HG03066 (cell line): ENCODE results near the gene MMP25.
"Not testable (repeated sequence)": the region's sequence is repeated elsewhere in the genome, so short reads cannot be mapped to it uniquely, and the experiment has no call there.

Source experiments
- ATAC-seq: cut with Tn5 transposase; IDR thresholded peaks from one replicate; pipeline ENCODE4 v1.9.1; 2021; ENCODE audit warnings: low read depth; ENCODE audit not compliant: unreplicated experiment

Gene MMP25

DNA sequence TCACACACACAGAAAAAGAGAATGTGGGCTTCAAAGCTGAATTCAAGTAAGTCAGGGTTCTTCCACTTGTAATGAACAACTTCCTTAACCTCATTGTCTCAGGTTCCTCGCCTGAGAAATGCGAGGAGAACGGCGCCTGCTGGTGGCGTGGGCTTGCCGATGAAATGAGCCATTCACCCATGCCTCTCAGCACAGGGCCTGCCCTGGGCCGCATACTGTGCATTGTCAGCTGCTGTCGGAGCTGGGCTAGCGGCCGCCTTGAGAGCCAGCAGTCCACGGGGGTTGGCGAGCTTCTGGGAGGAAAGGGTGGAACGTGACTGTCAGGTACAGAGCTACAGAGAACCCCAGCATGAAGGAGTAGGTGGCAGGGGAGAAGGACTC is 7.0 kb downstream of the MMP25 start:
- ATAC-seq = not testable (repeated sequence)

DNA sequence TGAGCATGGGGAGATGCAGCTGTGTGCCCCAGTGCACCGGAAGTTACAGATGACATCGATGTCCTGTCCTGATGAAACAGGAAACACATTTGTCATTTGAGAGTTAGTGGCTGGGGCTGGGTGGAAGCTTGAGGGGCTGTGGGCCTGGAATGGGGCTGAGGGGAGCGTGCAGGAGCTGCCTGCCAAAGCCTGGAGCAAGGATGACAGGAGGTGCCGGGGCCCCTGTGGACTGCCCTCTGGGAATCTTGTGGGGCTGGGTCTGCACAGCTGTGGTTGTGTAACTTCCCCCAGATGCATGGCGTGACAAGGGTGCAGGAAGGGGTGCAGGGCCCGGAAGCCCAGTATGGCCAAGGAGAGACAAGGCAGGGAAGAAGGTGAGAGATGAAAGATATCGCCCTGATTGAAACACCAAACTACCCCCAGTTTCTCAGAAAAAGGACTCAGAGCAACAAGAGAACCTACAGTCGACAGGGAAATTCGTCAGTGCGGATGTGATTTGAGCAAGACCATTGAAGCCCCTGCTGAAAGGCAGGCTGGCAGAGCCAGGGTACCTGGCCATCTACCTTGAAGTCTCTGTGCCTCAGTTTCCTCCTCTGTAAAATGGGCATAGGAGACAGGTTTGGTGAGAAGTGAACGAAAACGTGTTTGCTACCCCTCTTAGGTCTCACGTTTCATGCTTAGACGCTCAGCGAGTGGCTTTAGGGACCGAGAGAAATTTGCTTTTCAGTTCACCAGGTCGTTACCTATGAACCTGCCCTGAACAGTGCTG is 8.8 kb downstream of the MMP25 start:
- ATAC-seq = no peak

DNA sequence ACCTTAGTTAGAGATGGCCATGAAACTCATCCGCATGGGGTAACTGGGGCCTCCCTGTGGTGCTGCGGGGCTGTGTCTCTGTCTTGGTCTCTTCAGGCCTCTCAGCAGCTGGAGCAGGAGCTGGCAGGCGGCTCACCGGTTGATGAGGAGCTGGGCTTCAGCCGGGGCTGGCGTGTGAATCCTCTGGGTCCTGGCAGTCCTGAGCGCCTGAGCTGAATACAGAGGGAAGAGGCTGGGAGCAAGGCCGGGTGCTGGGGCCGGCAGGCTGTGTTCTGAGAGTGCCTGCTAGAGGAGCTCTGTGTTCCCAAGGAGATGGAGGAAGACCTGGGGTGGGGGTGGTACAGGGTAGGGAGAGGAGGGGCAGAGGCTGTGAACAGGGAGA is 9.4 kb downstream of the MMP25 start:
- not testable (repeated sequence) for ATAC-seq

DNA sequence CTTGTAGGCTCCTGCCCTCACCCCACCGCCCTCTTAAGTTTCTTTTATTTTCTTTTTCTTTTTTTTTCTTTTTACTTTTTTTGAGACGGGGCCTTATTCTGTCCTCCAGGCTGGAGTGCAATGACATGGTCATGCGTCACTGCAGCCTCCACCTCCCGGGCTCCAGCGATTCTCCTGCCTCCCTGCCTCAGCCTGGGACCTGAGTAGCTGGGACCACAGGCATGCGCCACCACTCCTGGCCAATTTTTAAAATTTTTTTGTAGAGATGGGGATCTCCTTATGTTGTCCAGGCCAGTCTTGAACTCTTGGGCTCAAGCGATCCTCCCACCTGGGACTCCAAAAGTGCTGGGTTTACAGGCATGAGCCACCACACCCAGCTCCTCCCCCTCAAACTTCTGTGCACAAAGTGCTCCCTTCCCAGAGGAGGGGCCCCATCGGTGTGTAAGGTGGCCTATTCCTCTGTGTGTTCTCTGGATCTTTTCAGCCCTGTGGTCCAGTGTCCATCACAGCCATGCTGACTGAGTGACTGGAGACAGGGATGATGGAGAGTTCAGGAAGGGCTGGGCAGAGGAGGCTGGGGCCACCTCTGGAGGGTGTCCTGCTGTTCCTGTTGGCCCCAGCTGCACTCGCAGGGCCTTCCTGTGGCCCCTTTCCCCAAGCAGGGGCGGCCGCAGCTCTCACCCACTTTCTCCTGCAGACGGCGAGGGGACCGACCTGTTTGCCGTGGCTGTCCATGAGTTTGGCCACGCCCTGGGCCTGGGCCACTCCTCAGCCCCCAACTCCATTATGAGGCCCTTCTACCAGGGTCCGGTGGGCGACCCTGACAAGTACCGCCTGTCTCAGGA is 10.2 kb downstream of the MMP25 start:
- no peak for ATAC-seq

DNA sequence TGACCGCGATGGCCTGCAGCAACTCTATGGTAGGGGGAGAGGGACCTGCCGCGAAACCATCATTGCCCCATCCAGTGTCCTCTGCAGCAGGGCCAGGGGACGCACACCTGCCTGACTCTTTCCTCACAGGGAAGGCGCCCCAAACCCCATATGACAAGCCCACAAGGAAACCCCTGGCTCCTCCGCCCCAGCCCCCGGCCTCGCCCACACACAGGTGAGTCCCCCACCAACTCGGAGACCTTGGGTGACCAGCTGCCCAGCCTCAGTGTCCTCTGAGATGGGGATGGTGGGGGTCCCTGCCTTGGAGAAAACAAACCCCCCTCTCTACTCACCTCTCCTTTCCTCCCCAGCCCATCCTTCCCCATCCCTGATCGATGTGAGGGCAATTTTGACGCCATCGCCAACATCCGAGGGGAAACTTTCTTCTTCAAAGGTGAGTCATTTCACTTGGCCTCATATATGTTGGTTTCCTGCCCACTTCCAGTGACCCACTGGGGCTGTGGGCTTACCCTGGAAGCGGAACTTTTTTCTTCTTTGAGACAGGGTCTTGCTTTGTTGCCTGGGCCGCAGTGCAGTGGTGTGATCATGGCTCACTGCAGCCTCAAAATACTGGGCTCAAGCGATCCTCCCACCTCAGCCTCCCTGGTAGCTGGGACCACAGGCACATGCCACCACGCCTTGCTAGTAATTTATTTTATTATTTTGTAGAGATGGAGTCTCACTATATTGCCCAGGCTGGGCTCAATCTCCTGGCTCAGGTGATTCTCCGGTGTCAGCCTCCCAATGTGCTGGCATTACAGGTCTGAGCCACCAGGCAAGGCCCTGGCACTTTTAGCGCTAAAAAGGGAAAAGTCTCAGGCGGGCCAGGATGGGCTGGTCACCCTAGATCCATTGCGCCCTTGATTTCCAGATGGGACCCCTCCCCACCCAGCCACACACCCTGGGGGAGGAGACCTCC is 11.1 kb downstream of the MMP25 start:
- no peak for ATAC-seq

DNA sequence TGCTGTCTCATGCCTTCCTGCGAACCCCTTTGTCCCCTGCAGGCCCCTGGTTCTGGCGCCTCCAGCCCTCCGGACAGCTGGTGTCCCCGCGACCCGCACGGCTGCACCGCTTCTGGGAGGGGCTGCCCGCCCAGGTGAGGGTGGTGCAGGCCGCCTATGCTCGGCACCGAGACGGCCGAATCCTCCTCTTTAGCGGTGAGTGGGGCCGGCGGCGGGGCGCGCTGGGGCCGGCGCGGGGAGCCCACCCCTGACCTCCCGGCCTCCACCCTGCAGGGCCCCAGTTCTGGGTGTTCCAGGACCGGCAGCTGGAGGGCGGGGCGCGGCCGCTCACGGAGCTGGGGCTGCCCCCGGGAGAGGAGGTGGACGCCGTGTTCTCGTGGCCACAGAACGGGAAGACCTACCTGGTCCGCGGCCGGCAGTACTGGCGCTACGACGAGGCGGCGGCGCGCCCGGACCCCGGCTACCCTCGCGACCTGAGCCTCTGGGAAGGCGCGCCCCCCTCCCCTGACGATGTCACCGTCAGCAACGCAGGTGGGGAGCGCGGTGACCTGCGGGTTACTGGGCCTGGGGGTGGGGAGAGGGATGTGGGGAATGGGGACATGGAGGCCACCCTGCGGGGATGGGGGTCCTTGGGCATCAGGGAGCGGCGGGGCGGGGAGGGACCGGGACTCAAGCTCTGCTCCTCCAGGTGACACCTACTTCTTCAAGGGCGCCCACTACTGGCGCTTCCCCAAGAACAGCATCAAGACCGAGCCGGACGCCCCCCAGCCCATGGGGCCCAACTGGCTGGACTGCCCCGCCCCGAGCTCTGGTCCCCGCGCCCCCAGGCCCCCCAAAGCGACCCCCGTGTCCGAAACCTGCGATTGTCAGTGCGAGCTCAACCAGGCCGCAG is 12.0 kb downstream of the MMP25 start:
- peak; percentile 41 for ATAC-seq

DNA sequence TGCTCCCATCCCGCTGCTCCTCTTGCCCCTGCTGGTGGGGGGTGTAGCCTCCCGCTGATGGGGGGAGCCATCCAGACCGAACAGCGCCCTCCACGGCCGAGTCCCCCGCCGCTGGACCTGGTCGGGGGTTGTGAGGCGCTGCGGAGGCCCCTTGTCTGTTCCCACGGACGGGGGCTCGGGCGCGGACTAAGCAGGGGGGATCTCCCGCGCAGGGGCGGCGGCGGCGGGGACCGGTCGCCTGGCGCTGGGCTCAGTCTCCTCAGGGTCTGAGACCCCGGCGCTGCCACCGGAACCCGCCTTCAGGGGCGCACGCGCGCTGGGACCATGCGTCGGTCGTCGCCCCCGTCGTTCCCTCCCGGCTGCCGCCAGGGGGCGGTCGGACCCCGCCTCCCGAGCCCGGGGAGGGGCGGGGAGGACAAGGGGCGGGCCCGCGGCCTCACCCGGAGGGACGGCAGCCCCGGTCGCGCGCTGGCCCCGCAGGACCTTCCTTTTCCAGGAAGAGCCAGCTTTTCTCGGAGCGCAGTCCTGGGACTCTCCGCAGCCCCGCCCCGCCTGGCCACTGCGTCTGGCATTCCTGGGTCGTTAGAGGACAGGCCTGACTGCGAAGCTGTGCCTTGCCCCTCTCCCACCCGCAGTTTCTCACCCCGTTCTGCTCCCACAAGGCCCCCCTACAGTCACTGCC is 12.8 kb downstream of the MMP25 start:
- peak; percentile 76 for ATAC-seq

DNA sequence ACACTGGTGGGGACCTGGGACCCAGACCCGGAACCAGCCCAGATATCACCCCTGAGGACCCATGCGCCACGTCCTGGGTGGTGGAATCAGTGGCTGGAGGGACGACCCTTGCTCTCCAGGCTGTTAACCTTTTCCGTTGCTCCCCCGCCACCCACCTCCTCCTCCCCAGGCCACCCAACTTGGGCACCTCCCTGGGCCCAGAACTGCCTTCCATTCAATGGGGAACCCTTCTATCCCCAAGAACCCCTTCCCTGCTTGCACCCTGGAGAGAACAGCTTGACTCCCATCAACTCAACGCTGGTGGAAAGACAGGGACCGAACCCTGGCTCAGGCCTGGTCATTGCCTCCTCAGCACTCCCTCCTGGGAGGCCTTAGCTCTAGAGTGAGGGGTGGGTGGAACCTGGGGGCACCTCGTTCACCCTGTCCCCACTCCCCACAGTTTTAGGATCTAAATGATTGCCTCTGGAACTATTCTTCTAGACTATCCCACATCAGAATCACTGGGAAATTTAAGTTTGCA is 13.4 kb downstream of the MMP25 start:
- no peak for ATAC-seq

DNA sequence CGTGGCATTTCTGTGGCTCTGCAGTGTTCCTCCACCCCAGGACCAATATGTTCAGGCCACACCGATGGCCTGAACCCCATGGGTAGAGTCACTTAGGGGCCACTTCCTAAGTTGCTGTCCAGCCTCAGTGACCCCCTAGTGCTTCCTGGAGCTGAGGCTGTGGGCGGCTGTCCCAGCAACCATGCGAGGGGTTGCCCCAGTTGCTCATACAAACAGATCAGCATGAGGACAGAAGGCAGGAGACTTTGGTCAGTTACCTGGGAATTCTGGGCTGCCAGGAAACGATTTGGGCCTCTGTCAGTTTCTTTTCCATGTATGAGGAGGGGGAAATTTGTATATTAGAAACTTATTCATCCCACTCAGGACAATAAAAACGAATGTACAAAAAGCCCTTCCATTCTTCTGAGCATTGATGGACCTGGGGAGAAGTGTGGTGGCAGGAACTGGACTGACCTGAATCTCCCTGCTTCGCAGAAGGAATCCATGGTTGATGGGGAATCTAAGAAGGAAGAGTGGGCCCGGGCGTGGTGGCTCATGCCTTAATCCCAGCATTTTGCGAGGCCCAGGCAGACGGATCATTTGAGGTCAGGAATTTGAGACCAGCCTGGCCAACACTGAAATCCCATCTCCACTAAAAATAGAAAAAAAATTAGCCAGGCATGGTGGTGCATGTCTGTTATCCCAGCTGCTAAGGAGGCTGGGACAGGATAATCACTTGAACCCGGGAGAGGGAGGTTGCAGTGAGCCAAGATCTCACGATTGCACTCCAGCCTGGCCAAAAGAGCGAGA is 14.2 kb downstream of the MMP25 start:
- no peak for ATAC-seq

DNA sequence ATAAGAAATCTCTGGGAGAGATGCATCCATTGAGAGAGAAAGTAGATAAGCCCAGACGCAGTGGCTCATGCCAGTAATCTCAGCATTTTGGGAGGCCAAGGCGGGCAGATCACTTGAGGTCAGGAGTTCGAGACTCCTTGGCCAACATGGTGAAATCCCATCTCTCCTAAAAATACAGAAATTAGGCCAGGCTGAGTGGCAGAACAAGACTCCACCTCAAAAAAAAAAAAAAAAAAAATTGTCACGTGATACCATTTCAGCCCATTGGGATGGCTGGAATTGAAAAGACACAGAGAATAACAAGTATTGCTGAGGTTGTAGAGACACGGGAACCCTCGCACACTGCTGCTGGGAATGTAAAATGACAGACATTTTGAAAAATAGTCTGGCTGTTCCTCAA is 16.2 kb downstream of the MMP25 start:
- ATAC-seq = no peak

DNA sequence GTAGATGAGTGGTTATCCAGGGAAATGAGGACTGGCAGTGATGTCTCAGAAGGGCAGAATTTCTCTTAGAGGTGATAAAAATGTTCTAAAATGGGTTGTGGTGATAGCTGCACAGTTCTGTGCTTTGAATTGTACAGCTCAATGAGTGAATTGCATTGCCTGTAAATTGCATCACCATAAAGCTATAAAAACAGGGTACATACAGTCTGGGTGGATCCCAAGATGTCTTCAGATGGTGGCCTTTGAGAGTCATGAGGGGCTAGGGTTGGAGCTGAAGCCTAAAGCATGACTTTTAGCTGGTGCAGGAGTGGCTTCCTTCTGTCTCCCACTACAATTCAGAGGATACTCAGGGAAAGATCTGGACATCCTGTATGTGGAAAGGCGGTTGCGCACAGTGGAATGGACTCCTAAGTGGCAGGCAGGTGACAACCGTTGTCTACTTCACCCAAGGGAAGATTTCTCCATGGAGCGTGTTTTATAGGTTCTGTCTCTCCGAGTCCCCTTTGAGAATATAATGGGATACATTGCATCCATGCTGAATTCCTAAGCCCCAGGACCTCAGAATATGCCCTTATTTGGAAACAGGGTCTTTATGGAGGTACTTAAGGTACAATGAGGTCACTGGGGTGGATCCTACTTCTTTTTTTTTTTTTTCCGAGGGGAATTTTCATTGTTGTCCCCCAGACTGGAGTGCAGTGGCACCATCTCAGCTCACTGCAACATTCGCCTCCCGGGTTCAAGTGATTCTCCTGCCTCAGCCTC is 17.4 kb downstream of the MMP25 start:
- no peak for ATAC-seq

DNA sequence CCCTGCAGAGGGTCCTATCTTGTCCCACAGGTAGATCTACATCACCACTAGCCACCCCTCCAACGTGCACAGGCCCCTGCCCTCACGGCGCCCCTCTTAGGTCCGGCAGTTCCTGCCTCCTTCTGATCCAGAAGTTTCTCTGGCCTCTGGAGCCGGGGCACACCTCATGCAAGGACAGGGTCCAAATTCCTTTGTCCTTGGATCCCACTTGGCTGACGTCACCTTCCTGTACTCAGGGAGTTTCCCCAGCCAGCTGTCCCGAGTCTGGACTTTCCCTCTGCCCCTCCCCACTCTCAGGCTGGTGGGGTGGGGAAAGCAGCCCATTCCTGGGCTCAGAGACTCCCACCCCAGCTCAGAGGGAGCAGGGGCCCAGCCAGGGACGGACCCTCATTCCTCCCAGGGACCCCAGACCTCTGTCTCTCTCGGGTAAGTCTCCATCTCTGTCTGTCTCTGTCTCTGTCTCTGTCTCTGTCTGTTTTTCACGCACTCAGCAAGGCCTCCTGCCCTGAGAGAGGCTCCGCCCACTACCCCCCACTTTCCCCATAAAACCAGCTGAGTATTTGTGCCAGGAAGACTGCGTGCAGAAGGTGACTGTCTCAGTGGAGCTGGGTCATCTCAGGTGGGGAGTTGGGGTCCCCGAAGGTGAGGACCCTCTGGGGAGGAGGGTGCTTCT is 18.8 kb downstream of the MMP25 start, which contains the start of gene IL32:
Gene IL32, plus strand, starts transcription at position 572 of the 673 bp plus-strand sequence. CDS start 172 bp downstream, outside the sequence.
- ATAC-seq = no peak

DNA sequence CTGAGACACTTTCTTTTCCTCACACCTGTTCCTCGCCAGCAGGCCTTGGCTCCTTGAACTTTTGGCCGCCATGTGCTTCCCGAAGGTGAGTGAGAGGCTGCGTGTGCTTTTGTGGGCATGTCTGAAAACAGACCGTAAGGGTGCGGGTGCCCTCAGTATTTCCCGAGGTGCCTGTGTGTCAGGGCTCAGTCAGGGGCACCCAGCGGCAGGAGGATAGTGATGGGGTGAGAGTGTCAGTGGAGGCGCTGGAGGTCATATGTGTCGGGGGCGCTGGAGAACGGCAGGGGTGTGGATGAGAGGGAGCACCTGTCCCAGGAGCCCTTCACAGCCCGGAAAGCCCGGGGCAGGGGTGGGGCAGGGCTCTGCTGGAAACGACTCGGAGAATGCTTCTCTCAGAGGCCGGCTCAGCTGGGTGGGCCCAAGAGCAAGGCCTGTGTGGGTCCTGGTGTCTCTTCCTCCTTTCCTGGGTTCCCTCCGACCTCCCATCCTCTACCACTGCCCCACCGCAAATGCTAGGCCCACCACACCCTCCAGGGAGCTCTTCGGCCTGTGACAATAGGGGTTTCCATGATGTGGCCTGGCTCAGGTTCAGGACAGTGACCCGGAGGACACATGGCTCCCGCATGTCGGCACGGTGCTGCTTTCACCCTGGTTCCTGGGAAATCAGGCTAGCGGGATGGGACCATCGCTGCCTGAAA is 19.5 kb downstream of the MMP25 start:
- ATAC-seq = no peak

DNA sequence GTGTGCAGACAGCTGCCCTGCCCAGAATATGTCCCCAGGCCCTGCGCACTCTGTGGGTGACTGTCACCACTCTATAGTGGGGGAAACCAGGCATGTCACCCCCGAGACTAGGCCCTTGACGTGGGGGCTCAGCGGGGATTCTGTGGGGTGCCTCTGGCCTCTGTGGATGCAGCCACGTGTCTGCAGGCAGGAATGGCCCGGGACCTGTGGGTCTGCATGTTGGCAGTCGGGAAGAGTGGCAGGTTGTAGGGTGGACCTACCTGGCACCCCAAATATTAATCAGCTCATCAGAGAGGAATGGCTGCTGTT is 20.0 kb downstream of the MMP25 start:
- ATAC-seq = no peak

DNA sequence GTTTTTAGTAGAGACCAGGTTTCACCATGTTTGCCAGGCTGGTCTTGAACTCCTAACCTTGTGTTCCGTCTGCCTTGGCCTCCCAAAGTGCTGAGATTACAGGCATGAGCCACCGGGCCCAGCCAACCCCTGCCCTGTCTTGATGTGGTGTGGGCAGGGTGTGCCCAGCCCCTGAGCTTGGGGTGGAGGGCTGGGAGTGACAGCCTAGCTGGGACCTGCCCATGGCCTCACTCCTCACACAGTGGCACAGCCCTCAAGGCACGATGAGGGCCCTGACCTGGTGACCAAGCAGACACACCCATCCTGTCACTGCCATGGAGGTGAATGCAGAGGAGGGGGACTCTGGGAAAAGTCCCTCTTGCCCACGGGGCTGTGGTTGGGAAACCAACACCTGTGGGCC is 22.1 kb downstream of the MMP25 start:
- no peak for ATAC-seq

DNA sequence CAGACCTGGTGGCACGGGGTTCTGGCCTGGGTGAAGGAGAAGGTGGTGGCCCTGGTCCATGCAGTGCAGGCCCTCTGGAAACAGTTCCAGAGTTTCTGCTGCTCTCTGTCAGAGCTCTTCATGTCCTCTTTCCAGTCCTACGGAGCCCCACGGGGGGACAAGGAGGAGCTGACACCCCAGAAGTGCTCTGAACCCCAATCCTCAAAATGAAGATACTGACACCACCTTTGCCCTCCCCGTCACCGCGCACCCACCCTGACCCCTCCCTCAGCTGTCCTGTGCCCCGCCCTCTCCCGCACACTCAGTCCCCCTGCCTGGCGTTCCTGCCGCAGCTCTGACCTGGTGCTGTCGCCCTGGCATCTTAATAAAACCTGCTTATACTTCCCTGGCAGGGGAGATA is 22.8 kb downstream of the MMP25 start:
- ATAC-seq = not testable (repeated sequence)
